ENCODE measurements around the gene UBAP2L.

DNA sequence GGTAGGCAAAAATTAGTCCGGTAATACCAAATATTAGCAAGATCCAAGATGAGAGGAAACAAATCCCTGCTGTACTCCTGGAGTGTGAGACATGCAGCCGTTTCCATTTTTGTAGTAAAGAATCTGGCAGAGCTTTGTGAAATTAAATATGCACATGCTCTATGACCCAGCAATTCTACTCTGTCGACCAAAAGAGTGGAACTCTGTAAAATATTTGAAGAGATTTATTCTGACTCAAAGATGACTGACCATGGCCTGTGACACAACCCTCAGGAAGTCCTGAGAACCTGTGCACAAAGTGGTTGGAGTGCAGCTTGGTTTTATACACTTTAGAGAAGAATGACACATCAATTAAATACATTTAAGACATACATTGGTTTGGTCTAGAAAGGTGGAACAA lies 67.9 kb downstream of the UBAP2L start:
- TF ChIP-seq EZH2phosphoT487 (IDR thresholded peaks at IDR 0.05; ENCODE audit: insufficient read depth, low read depth) (no peak), EZH2 (IDR thresholded peaks at IDR 0.05; ENCODE audit: insufficient read depth, poor library complexity, severe bottlenecking) (no peak)
